Heart left ventricle (tissue), 16 donors: ENCODE measurements around the gene SUMO3. TPM values are rescaled to one million over a fixed set of nuclear protein-coding genes. Genes with fewer than 3 reads are reported as not detected.
A peak's percentile ranks its signal among the peaks of the same experiment; 100 is the strongest.

Experiments
- ATAC-seq, 4 donors: fragments of 200-7000 bp; cut with Tn5 transposase; one replicate each; pipeline ENCODE4 v1.9.1; 2020 to 2022; ENCODE audit warnings: moderate library complexity in 4 of 4, mild to moderate bottlenecking in 3 of 4, moderate number of reproducible peaks in 1 of 4
- DNase-seq, 5 donors: peaks; one replicate each; pipeline ENCODE4 v3.0.0-alpha.2; 2020
- H3K27ac ChIP-seq, 12 donors: fragments of 200-600 bp; sonication (generic) in 4 of 12; one replicate each; pipeline versions ENCODE4 v1.5.0 to v1.8.0; 2016 to 2022; ENCODE audit warnings: mild to moderate bottlenecking in 2 of 12
- H3K27me3 ChIP-seq, 9 donors: fragments of 200-600 bp; sonication (generic) in 2 of 9; one replicate each; pipeline versions ENCODE4 v1.5.1 to v1.8.0; 2016 to 2022; ENCODE audit warnings: mild to moderate bottlenecking in 3 of 9
- H3K36me3 ChIP-seq, 9 donors: fragments of 200-600 bp; sonication (generic) in 2 of 9; one replicate each; pipeline versions ENCODE4 v1.5.0 to v1.8.0; 2018 to 2022; ENCODE audit warnings: mild to moderate bottlenecking in 2 of 9
- H3K4me1 ChIP-seq, 12 donors: fragments of 200-600 bp; sonication (generic) in 4 of 12; one replicate each; pipeline versions ENCODE4 v1.5.0 to v1.8.0; 2016 to 2022; ENCODE audit warnings: mild to moderate bottlenecking in 3 of 12
- H3K4me3 ChIP-seq, 12 donors: fragments of 200-600 bp; sonication (generic) in 4 of 12; one replicate each; pipeline versions ENCODE4 v1.5.0 to v1.8.0; 2017 to 2022; ENCODE audit warnings: mild to moderate bottlenecking in 9 of 12, moderate library complexity in 4 of 12
- H3K9me3 ChIP-seq, 12 donors: fragments of 200-600 bp; sonication (generic) in 4 of 12; one replicate each; pipeline versions ENCODE4 v1.5.0 to v1.8.0; 2016 to 2022; ENCODE audit warnings: mild to moderate bottlenecking in 1 of 12
- POLR2A ChIP-seq, 2 donors: fragments of 450-650 bp; IDR thresholded peaks; one replicate each; pipeline ENCODE4 v1.6.1; 2017; ENCODE audit warnings: antibody characterized with exemption in 2 of 2, mild to moderate bottlenecking in 2 of 2, moderate library complexity in 2 of 2
- WGBS, 4 donors: extraction: QIAGEN DNeasy Blood & Tissue Kit in 2 of 4; methylation state at CpG; one replicate each; pipeline versions ENCODE4 v1.1.5 to v1.1.7; 2013 to 2018; 5-methylcytosine and 5-hydroxymethylcytosine counted together
- intact Hi-C, 10 donors: fragments of 100-400 bp; cut with DNase I; formaldehyde crosslinking; loops; one replicate each; pipeline versions ENCODE4 v1.11.1 to v1.14.2; 2022
- polyA plus RNA-seq, 2 donors: library from polyadenylated mRNA; stranded (reverse); fragments of 200-250 nt; gene quantifications; one replicate each; pipeline ENCODE4 v1.2.3, GENCODE V29; 2013
- total RNA-seq, 9 donors: library from RNA; depleted of rRNA in 2 of 9; stranded (reverse); fragments of >200 nt in 2 of 9; fragmentation: NEBNext Ultra II Directional in 3 of 9; extraction: Animal tissue kit (Norgen Biotek cat#: 25700) in 3 of 9; gene quantifications; one replicate each; pipeline versions ENCODE4 v1.1.0 to v1.2.4, GENCODE V29; 2016 to 2023
- TF ChIP-seq, protein P1 (sequence below), 12 donors: fragments of 200-600 bp; sonication (generic) in 4 of 12; IDR thresholded peaks; one replicate each; pipeline versions ENCODE4 v1.5.0 to v1.8.0; 2018 to 2022; ENCODE audit warnings: antibody characterized with exemption in 12 of 12, mild to moderate bottlenecking in 5 of 12
- donor health status: ischemic (EF 13 %, LVEDD 7.1; RV severe dilation, severe dysfunction).
- donor health status: healthy with polysubstance abuse.
- donor health status: DM: no; HTN: yes; CAD: no.
- donor health status: DM: no; HTN: no; CAD: no.
- donor health status: ischemic (EF 25% LVEDD 6.9; RV normal size, moderate dysfunction).
- donor health status: ischemic (EF 25% LVEDD 5.7; RV mildly dilated, moderate dysfunction).
- donor health status: healthy.
- donor health status: DM: yes; HTN: yes; CAD: no.
- donor health status: ischemic (EF 35%, LVEDD 5.7; RV mildly dilated, moderate dysfunction).
- donor health status: nonischemic (EF 11% LVEDD 7.7; RV severe dilation, severe dysfunction).
- donor health status: DM: yes; HTN: yes; CAD: no.
- donor health status: PGD.
- donor health status: ischemic (EF 29% LVEDD 5.4; RV normal size, mild dysfunction).
- donor health status: nonischemic (EF 23%, LVEDD 6.1; RV moderate dilation, normal function).

Gene SUMO3
- total and polyA plus RNA-seq, 11 donors: 22.0 to 108 (median 78.1) TPM

DNA sequence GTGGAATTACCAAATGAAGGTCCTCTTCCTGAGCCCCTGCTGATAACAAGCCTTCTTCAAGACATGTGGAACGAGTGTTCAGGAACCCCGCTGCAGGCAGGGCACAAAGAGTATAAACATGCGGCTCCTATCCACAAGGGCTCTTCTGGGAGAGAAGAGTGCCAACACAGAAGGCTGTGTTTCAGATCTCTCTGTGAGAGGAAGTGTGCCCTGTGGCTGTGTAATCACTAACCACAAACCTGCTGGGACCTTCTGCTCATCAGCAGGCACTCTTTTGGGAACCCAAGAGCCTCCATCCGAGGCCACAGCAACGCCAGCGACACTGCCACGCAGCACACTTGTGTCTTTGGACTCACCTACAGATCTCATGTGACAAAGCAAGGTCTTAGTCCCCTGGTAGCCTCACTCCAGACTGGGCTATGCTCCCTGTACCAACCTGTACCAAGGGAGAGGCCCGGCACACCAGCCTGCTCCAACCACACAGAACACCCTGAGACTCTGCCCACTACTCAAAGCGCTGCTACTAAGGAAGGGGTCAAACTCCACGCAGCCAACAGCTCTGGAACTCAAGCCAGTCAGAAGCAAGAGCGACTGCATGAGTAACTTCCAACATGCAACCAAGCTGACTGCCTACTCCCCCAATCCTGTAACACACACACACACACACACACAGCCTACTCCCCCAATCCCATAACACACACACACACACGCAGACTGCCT lies 47.9 kb upstream of the SUMO3 start:
- H3K9me3 ChIP-seq: no peaks in the 10 kb centered on the region
- ATAC-seq: peak in 1 of 4 donors; percentile 10
- H3K4me3 ChIP-seq: no peak overlapping the region
- WGBS, 4 donors: 54 to 75% (median 70%) methylated on average over 12 of the region's 12 CpGs
- intact Hi-C loops: loop anchor here in 2 of 10 donors (5.0 kb wide), 1 partner anchor 48 kb away; the partner anchor contains the start of gene SUMO3 (in 2 of the 2)
- peak in 3 of 5 donors; percentile 18 to 42 (median 28) for DNase-seq
- H3K27ac ChIP-seq: peak overlapping the region in 3 of 12 donors; percentile 1 to 46 (median 45)
- TF ChIP-seq, protein P1, sequence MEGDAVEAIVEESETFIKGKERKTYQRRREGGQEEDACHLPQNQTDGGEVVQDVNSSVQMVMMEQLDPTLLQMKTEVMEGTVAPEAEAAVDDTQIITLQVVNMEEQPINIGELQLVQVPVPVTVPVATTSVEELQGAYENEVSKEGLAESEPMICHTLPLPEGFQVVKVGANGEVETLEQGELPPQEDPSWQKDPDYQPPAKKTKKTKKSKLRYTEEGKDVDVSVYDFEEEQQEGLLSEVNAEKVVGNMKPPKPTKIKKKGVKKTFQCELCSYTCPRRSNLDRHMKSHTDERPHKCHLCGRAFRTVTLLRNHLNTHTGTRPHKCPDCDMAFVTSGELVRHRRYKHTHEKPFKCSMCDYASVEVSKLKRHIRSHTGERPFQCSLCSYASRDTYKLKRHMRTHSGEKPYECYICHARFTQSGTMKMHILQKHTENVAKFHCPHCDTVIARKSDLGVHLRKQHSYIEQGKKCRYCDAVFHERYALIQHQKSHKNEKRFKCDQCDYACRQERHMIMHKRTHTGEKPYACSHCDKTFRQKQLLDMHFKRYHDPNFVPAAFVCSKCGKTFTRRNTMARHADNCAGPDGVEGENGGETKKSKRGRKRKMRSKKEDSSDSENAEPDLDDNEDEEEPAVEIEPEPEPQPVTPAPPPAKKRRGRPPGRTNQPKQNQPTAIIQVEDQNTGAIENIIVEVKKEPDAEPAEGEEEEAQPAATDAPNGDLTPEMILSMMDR (IDR thresholded peaks at IDR 0.05): no peak
- no peak for TF ChIP-seq POLR2A (IDR thresholded peaks at IDR 0.05)
- H3K27me3 ChIP-seq: no peaks in the 10 kb centered on the region
- peaks cover 10 to 85% (median 57%) of the 10 kb centered on the region in 12 donors for H3K4me1 ChIP-seq
- peaks cover 0 to 47% (median 37%) of the 10 kb centered on the region in 9 donors for H3K36me3 ChIP-seq

DNA sequence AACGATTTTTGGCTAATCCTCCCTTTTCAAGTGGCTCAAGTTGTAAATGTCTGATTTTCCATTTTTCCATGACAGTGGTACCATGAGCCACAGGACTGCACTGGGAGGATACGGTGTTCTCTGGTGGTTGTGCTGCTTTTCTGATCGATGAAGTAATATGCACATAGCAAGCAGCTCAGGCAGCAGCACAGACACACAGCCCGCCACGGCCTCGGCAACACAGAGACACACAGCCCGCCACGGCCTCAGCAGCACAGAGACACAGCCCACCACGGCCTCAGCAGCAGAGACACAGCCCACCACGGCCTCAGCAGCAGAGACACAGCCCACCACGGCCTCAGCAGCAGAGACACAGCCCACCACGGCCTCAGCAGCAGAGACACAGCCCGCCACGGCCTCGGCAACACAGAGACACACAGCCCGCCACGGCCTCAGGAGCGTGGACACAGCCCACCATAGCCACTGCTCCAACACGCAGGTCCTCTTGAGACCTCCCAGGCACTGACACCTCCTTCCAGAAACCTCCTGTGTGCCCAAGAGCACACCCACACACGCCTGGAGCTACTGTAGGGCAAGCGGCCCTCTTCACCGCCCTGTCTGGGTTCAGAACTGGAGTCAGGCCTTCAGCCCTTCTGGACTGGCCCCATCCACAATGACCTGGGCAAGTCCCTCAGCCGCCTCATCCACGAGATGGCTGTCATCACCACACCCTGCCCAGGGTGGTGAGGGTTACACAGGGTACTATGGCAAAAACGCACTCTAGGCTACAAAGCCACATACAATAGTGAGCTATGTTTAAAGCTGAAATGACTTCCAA lies 45.2 kb upstream of the SUMO3 start:
- H3K4me3 ChIP-seq: no peak overlapping the region
- no peaks in the 10 kb centered on the region for H3K9me3 ChIP-seq
- no peak overlapping the region for H3K27ac ChIP-seq
- 74 to 88% (median 84%) methylated on average over 25 of the region's 25 CpGs for WGBS, 4 donors
- H3K36me3 ChIP-seq: peaks cover 0 to 73% (median 64%) of the 10 kb centered on the region in 9 donors
- ATAC-seq: no peak
- intact Hi-C loops: no loop called here
- DNase-seq: peak in 1 of 5 donors; percentile 53
- TF ChIP-seq, protein P1 (IDR thresholded peaks at IDR 0.05): no peak
- TF ChIP-seq POLR2A (IDR thresholded peaks at IDR 0.05): no peak
- H3K4me1 ChIP-seq: peaks cover 11 to 74% (median 40%) of the 10 kb centered on the region in 12 donors
- H3K27me3 ChIP-seq: no peaks in the 10 kb centered on the region

DNA sequence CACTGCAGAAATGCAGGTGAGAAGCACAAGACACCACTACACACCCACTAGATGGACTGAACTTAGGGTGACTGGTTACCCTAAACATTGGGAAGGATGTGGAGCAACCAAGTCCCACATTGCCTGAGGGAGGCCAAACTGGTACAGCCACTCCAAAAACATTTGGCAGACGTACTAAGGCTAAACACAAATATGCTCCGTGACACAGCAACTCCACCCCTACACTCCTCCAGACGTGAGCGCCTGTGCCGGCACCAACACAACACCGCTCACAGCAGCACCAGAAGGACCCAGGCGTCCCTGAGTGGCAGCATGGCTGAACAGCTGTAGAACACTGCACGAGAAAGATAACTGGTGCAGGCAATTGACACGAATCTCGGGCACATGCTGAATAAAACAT lies 40.9 kb upstream of the SUMO3 start:
- Histone ChIP-seq H3K4me3 (no peak overlapping the region), H3K4me1 (peaks cover 4 to 63% (median 24%) of the 10 kb centered on the region in 12 donors), H3K9me3 (no peaks in the 10 kb centered on the region), H3K27me3 (no peaks in the 10 kb centered on the region), H3K27ac (peak overlapping the region in 5 of 12 donors; percentile 13 to 60 (median 18)), H3K36me3 (peaks cover 0 to 96% (median 87%) of the 10 kb centered on the region in 9 donors)
- intact Hi-C loops: no loop called here
- DNase-seq: peak in 1 of 5 donors; percentile 57
- ATAC-seq: peak in 2 of 4 donors; percentile 33
- TF ChIP-seq POLR2A (IDR thresholded peaks at IDR 0.05): no peak
- TF ChIP-seq, protein P1 (IDR thresholded peaks at IDR 0.05): no peak
- WGBS, 4 donors: 48 to 61% (median 54%) methylated on average over 10 of the region's 10 CpGs

DNA sequence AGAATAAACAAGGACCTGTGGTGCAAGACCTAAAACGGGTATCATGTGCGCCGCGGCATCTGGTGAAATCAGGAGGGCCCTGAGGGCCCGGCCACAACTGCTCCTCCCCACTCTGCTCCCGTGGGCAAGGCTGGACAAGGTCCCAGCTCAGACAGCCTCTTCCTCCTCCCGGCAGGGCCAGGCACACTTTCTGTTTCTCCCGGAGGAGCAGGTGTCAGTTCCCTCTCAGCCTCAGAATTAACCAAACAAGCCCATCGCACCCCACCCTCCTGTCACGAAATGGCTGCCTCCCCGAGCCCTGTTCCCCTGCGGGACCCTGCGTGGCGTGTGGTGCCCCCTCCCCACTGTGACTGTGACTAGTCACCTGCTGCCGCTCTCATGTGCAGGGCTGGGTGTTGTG lies 40.4 kb upstream of the SUMO3 start:
- Histone ChIP-seq H3K36me3 (peaks cover 0 to 97% (median 87%) of the 10 kb centered on the region in 9 donors), H3K4me1 (peaks cover 4 to 64% (median 26%) of the 10 kb centered on the region in 12 donors), H3K9me3 (no peaks in the 10 kb centered on the region), H3K27me3 (no peaks in the 10 kb centered on the region), H3K4me3 (no peak overlapping the region), H3K27ac (peak overlapping the region in 5 of 12 donors; percentile 13 to 60 (median 38))
- DNase-seq (peak in 1 of 5 donors; percentile 60), ATAC-seq (peak in 2 of 4 donors; percentile 40 to 59)
- WGBS, 4 donors: 57 to 73% (median 66%) methylated on average over 13 to 15 of the region's 15 CpGs
- intact Hi-C loops: no loop called here
- TF ChIP-seq, protein P1 (IDR thresholded peaks at IDR 0.05): no peak
- TF ChIP-seq POLR2A (IDR thresholded peaks at IDR 0.05): no peak
